HG02588 (cell line): ENCODE data around the gene ARF6.
"Not testable (repeated sequence)": the region's sequence is repeated elsewhere in the genome, so short reads cannot be mapped to it uniquely, and the experiment has no call there.

Source experiments
- ATAC-seq: cut with Tn5 transposase; IDR thresholded peaks from one replicate; pipeline ENCODE4 v1.9.1; 2021; ENCODE audit warnings: mild to moderate bottlenecking, moderate library complexity; ENCODE audit not compliant: unreplicated experiment

The ARF6 gene

GRCh38 chr14:49936882-49937281 lies 44.0 kb downstream of the ARF6 start:
- ATAC-seq, result not testable (repeated sequence)

GRCh38 chr14:49939215-49939614 lies 46.3 kb downstream of the ARF6 start:
- not testable (repeated sequence) for ATAC-seq

- no peak for ATAC-seq
Measured at GRCh38 chr14:49939884-49940510, 47.1 kb downstream of the ARF6 start.

- no peak for ATAC-seq
Measured at GRCh38 chr14:49940808-49941421, 48.0 kb downstream of the ARF6 start.

- ATAC-seq, result no peak
Measured at GRCh38 chr14:49942090-49942489, 49.2 kb downstream of the ARF6 start.

GRCh38 chr14:49944501-49944900 lies 51.6 kb downstream of the ARF6 start:
- no peak for ATAC-seq

GRCh38 chr14:49945448-49946319 lies 52.8 kb downstream of the ARF6 start:
- ATAC-seq, result no peak
